ENCODE measurements around the gene BTRC. TPM values are rescaled to one million over a fixed set of nuclear protein-coding genes. Genes with fewer than 3 reads are reported as not detected.

Gene BTRC
- total RNA-seq, 1 donor from 2014 or later: 33.4 TPM

GRCh38 chr10:101552442-101552841, 198.5 kb downstream of the BTRC start:
- ATAC-seq (ENCODE audit: poor library complexity) (no peak), DNase-seq (no peak)
- intact Hi-C loops (cut with DNase I): no loop called here

GRCh38 chr10:101557541-101557940, 203.6 kb downstream of the BTRC start:
- ATAC-seq (ENCODE audit: poor library complexity) (no peak), DNase-seq (no peak)
- intact Hi-C loops (cut with DNase I): no loop called here

GRCh38 chr10:101558204-101558603, 204.2 kb downstream of the BTRC start:
- ATAC-seq (ENCODE audit: poor library complexity) (no peak), DNase-seq (no peak)
- intact Hi-C loops (cut with DNase I): no loop called here

GRCh38 chr10:101558671-101559595, 205.0 kb downstream of the BTRC start:
- no peak for ATAC-seq (ENCODE audit: poor library complexity)
- intact Hi-C loops (cut with DNase I): no loop called here
- DNase-seq: no peak

GRCh38 chr10:101559596-101560297, 205.8 kb downstream of the BTRC start:
- intact Hi-C loops (cut with DNase I): loop anchor here (10.0 kb wide), 1 partner anchor 275 kb away; no protein-coding TSS in a partner anchor
- no peak for ATAC-seq (ENCODE audit: poor library complexity)
- DNase-seq: no peak

- no peak for DNase-seq
- intact Hi-C loops (cut with DNase I): loop anchor here (10.0 kb wide), 1 partner anchor 276 kb away; no protein-coding TSS in a partner anchor
- no peak for ATAC-seq (ENCODE audit: poor library complexity)
Observed at GRCh38 chr10:101560298-101561067, 206.5 kb downstream of the BTRC start.

DNA sequence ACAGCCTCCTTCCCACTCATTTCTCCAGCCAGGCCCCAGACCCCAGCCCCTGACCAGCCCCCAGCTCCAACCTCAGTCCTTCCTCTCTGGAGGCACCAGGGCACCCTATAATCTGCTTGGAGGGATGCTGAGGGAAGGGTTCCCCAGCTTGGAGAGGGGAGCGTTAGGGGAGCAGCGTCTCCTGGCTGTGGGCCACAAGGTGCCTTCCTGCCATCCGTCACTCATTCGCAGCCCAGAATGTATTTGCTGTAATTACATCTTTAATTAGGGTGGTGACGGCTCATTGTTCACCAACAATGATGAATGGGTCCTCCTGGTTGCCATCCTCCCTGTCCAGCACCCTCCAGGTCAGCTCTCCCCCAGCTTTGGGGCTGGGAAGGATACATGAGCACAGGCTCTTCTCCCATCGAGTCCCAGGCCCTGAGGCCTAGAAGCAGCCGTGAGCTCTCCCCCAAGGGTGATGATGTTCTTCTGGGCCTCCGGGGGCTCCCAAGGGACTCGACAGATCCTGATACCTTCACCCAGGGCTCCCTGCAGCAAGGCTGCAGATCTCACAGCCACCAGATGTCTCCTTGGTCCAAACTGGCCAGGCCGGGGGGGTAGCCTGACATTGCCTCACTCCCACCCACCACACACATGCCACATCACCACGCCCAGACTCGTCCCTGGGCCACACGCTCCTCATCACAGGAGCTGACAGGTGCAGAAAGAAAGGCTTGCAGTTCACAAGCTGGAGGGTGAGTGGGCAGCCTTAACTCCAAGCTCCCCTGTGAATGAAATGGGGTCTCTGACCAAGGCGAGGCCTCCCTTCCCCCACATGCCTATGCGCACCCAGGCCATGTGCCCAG, 207.3 kb downstream of the BTRC start:
- no peak for DNase-seq
- intact Hi-C loops (cut with DNase I): loop anchor here (10.0 kb wide), 1 partner anchor 276 kb away; no protein-coding TSS in a partner anchor
- ATAC-seq (ENCODE audit: poor library complexity): no peak

GRCh38 chr10:101562231-101562630, 208.3 kb downstream of the BTRC start:
- intact Hi-C loops (cut with DNase I): loop anchor here (10.0 kb wide), 1 partner anchor 277 kb away; no protein-coding TSS in a partner anchor
- no peak for DNase-seq

DNA sequence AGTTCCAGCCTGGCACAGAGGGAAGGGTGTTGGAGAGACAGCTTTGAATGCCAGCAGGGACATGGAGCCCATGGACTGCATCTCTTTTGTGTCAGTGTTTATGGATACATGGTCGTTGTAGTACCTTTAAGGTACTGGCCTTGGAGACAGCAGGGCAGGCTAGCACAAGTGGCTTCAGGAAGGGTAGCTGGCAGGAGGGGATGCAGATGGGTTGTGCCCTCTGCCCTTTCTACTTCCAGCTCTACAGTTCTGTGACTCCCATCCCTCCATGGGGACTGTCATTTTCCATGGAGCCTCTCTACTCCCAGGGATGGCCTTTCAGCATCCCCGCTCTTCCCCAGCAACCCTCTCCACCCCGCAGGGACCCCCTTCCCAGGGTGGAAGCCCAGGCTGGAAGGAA, 209.0 kb downstream of the BTRC start:
- ATAC-seq (ENCODE audit: poor library complexity) (no peak), DNase-seq (peak; percentile 5)
- intact Hi-C loops (cut with DNase I): loop anchor here (10.0 kb wide), 1 partner anchor 278 kb away; no protein-coding TSS in a partner anchor

More at GRCh38 chr10:101562231-101562630, 208.3 kb downstream of the BTRC start:
- ATAC-seq (ENCODE audit: poor library complexity): no peak

DNA sequence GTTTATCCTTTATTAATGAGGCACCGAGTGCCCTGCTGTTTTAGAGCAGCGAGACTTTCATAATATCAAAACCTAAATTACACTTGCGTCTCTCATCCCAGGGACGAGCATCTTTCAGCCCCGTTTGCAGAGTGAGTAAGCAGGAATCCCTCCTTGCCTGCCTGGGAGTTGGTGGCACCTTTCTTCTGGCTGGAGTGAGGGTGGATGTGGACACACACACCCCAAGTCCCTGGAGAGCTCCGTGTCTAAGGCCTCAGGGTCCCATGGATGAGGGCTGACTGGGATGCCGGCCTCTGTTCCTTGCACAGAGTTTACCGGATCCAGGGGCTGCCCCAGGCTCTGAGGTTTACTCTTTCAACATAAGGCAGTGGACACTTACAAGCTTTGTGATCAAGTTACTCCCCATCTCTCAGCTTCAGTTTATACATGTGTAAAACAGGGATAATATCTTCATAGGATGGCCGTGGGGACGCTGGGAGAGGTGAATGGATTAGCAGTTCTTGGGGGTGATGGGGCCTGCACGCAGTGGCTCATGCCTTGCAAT, 209.6 kb downstream of the BTRC start:
- intact Hi-C loops (cut with DNase I): loop anchor here (10.0 kb wide), 1 partner anchor 279 kb away; no protein-coding TSS in a partner anchor
- ATAC-seq (ENCODE audit: poor library complexity) (no peak), DNase-seq (peak; percentile 18)

DNA sequence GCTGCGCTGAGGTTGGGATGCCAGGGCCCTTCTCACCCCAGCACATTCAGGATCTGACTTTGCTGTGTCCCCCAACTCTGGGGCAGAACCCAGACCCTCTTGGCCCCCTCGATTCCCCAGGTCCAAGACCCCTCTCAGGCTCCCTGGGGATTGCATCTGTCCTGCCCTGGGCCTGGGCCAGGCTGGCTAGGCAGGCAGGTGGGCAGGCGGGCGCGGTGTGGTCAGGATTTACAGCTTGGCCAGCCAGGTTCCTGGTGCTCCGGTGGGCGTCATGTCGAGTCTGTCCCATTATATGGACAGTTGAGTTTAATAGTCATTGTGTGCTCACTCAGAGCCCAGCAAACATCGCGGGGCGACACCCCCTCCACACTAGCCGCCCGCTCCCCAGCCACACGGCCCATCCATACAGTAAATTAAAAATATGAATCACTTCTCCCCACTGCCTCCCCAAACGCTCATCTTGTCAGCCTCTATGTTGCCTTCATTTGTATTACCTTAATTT, 210.6 kb downstream of the BTRC start:
- no peak for ATAC-seq (ENCODE audit: poor library complexity)
- intact Hi-C loops (cut with DNase I): loop anchor here (10.0 kb wide), 1 partner anchor 280 kb away; no protein-coding TSS in a partner anchor
- DNase-seq: peak; percentile 29

DNA sequence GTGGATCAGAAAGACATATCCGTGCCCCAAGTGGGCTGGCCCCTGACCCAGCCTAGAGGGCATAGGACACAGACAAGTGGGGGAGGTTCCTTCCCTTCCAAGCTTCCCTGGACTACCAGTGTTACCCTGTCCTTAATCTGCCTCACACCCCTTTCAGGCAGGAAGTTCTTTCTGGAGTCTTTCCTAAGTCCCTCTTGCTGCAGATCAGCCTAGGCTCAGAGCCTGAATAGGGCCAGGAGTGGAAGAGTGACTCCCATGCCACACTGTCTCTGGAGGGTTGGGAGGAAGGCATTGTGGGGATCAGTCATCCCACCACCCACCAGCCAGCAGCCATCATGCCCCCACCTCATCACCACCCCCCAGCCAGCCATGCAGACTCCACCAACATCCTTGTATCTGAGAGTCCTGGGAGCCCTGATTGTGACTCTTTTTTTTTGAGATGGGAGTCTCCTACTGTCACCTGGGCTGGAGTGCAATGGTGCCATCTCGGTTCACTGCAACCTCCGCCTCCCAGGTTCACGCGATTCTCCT, 211.5 kb downstream of the BTRC start:
- ATAC-seq (ENCODE audit: poor library complexity): no peak
- peak; percentile 2 for DNase-seq
- intact Hi-C loops (cut with DNase I): loop anchor here (5.0 to 10.0 kb wide), 2 partner anchors 281 to 353 kb away; no protein-coding TSS in a partner anchor

- intact Hi-C loops (cut with DNase I): loop anchor here (5.0 to 10.0 kb wide), 2 partner anchors 281 to 354 kb away; no protein-coding TSS in a partner anchor
- DNase-seq: peak; percentile 37
- no peak for ATAC-seq (ENCODE audit: poor library complexity)
Observed at GRCh38 chr10:101565936-101566332, 212.0 kb downstream of the BTRC start.

GRCh38 chr10:101566333-101567164, 212.6 kb downstream of the BTRC start:
- DNase-seq: peak; percentile 43
- intact Hi-C loops (cut with DNase I): loop anchor here (5.0 to 10.0 kb wide), 2 partner anchors 282 to 354 kb away; no protein-coding TSS in a partner anchor
- no peak for ATAC-seq (ENCODE audit: poor library complexity)

DNA sequence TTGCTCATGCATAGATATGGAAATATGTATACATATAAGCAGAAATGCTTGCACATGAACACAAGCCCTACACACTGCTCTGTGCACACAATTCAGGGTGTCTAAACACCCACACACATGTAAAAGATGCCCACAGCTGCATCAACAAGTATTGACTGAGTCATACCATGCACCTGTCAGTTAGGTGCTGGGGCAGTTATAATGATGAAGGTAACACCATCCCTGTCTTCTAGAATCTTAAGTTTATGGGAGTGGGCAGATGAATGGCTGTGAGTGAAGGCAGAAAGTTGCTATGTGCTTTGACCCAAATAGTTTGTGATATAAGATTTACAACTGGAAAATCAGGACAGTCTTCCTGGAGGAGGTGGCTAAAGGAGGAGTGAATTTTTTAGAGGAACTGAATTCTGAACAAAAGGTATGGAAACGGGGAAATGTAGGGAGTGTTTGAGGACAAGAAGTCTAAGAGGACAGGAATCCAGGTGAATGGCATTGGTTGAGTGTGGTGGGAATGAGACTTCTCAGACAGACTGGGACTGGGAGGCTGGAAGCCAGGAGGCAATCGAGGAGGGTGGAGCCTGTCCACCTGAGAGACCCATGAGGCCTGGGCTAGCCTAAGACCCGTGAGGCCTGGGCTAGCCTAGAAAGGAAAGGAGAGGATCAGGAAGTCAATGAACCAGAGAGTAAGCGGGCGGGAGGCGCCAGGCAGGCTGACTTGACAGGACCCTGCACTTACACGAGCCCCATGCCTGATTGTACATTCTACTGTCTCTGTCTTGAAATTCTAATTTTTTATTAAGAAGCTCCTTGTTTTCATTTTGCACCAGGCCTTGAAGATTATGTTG, 213.4 kb downstream of the BTRC start:
- DNase-seq: peak; percentile 21
- intact Hi-C loops (cut with DNase I): loop anchor here (5.0 to 10.0 kb wide), 2 partner anchors 283 to 355 kb away; no protein-coding TSS in a partner anchor
- no peak for ATAC-seq (ENCODE audit: poor library complexity)
